HFF-Myc (cell line): ENCODE results near the gene MMP19.

ENCODE experiments used
- DNase-seq: peaks from one replicate; pipeline ENCODE4 v3.0.0-alpha.2; 2011; ENCODE audit warnings: low read depth; ENCODE audit errors: extremely low read depth
- H3K4me3 ChIP-seq: replicated peaks from 2 replicates; pipeline ENCODE4 v1.5.1; 2011; ENCODE audit warnings: low read depth, mild to moderate bottlenecking, control low read depth, low read length
- TF ChIP-seq, protein P1 (sequence below): IDR thresholded peaks from 2 replicates; pipeline ENCODE4 v1.5.1; 2012; ENCODE audit warnings: mild to moderate bottlenecking, low read depth, low read length, control low read depth; ENCODE audit errors: missing control alignments

Gene MMP19

DNA sequence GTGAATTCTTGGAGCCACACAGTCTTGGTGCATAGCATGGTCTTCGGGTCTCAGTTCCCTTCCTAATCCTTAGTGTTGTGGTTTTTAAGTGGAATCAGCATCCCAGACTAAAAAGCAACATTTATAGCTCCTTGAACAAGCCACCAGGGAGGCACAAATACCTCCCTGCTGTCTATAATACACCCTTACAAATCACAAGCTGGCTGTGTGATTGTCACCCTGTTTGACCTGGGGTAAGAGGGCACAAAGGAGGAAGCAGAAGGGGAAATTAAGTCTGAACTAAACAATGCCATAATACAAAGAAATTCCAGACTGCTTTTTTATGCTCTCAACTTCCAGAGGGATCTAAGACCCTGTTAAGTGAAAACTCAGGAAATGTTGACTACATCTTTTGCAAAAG, 7.7 kb upstream of the MMP19 start:
- TF ChIP-seq, protein P1, sequence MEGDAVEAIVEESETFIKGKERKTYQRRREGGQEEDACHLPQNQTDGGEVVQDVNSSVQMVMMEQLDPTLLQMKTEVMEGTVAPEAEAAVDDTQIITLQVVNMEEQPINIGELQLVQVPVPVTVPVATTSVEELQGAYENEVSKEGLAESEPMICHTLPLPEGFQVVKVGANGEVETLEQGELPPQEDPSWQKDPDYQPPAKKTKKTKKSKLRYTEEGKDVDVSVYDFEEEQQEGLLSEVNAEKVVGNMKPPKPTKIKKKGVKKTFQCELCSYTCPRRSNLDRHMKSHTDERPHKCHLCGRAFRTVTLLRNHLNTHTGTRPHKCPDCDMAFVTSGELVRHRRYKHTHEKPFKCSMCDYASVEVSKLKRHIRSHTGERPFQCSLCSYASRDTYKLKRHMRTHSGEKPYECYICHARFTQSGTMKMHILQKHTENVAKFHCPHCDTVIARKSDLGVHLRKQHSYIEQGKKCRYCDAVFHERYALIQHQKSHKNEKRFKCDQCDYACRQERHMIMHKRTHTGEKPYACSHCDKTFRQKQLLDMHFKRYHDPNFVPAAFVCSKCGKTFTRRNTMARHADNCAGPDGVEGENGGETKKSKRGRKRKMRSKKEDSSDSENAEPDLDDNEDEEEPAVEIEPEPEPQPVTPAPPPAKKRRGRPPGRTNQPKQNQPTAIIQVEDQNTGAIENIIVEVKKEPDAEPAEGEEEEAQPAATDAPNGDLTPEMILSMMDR = no peak
- no peak for DNase-seq
- no peak overlapping the region for H3K4me3 ChIP-seq

- TF ChIP-seq, protein P1 = no peak
- DNase-seq = no peak
- H3K4me3 ChIP-seq = no peak overlapping the region
Measured at GRCh38 chr12:55849616-55850343, 7.0 kb upstream of the MMP19 start.

GRCh38 chr12:55847603-55848291, 5.0 kb upstream of the MMP19 start:
- H3K4me3 ChIP-seq = peak overlapping the region; percentile 35
- DNase-seq = peak; percentile 100
- TF ChIP-seq, protein P1 = no peak

DNA sequence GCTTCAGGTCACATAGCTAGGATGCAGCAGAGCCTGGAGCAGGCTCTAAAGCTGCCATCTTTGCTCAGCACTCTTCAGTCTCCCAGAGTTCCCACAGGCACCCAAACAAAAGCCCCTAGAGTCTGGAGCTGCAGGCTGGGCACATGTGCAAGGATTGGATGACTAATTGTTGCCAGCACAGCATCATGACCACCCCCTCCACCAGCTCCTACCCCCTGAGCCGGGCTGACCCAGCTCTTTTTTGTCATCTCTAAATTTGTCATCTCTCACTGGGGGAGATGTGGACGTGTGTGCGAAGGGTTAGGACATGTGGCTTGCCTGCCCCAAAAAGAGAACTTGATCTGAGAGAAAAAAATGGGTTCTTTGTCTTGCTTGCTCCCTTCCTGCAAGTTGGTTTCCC, 4.3 kb upstream of the MMP19 start:
- TF ChIP-seq, protein P1 = no peak
- H3K4me3 ChIP-seq = peak overlapping the region; percentile 5
- DNase-seq = peak; percentile 55

DNA sequence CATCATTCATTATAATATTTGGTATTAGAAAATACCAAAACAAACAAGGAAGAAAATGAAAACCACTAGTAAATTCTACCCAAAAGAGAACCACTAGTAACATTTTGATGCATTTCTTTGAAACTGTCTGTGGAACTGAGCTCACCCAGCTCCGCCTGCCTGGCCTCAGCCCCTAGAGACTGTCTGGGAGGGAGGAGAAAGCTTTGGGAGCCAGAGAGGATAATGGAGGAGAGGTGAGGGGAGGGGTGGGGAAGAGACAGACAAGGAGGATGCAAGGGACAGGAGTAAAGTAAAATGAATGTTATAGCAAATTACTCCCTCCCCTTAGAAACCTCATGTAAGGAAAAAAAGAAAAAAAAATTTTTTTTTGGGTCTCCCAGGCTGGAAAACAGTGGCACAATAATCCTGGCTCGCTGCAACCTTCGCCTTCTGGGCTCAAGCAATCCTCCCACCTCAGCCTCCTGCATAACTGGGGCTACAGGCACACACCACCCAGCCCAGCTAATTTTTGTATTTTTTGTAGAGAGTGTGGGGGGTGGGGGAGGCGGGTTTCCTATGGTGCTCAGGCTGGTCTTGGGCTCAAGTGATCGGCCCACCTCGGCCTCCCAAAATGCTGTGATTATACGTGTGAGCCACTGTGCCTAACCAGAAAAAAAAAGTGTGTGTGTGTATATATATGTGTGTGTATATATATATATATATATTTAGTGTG, 3.2 kb upstream of the MMP19 start:
- DNase-seq = no peak
- TF ChIP-seq, protein P1 = no peak

DNA sequence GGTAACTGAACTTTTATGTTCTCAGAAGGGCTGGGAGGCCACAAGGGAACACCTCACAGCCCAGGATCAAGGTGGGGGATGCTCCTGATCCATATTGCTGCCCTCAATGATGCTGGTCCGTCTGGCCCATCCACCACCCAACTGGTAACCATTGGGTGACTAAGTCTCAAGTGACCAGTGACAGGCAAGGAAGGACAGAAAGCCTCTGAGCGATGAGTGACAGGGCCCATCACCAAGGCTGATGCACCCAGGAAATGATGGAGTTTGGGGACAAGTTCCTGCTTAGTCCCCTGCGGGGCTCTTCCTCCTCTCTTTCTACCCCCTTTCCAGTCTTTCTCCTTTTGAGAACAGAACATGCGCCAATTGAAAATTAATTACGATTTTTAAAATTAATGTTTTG, 2.6 kb upstream of the MMP19 start:
- H3K4me3 ChIP-seq = no peak overlapping the region
- DNase-seq = no peak
- TF ChIP-seq, protein P1 = no peak

More for the DNA sequence above, 3.2 kb upstream of the MMP19 start:
- no peak overlapping the region for H3K4me3 ChIP-seq
